Suprapubic skin (tissue), 3 donors: ENCODE measurements around the gene LCE5A.

Experiments used
- CTCF ChIP-seq, 2 donors: fragments of 200-600 bp in 1 of 2; fragments of 450-650 bp in 1 of 2; sonication (generic) in 1 of 2; IDR thresholded peaks; one replicate each; pipeline ENCODE4 v1.5.1; 2016 to 2019; ENCODE audit warnings: antibody characterized with exemption in 2 of 2, mild to moderate bottlenecking in 1 of 2, moderate library complexity in 1 of 2
- EP300 ChIP-seq: sonication (generic); formaldehyde crosslinking; IDR thresholded peaks from one replicate; pipeline ENCODE4 v1.6.1; 2017; ENCODE audit warnings: antibody characterized with exemption
- POLR2A ChIP-seq, 2 donors: fragments of 450-650 bp; IDR thresholded peaks; one replicate each; pipeline ENCODE4 v1.6.1; 2017; ENCODE audit warnings: antibody characterized with exemption in 2 of 2, mild to moderate bottlenecking in 2 of 2, moderate library complexity in 2 of 2

- TF ChIP-seq CTCF (IDR thresholded peaks at IDR 0.05) = no peak
- no peak for TF ChIP-seq POLR2A (IDR thresholded peaks at IDR 0.05)
- TF ChIP-seq EP300 = no peak
These were observed 25.2 kb downstream of the LCE5A start for GRCh38 chr1:152535774-152536173.
